T-helper 17 cell (primary cell): Measurements from ENCODE around the gene COL13A1. TPM values are rescaled to one million over a fixed set of nuclear protein-coding genes. Genes with fewer than 3 reads are reported as not detected.

Source experiments
- ATAC-seq: fragments of 150-1000 bp; cut with Tn5 transposase; 2 replicates; pipeline ENCODE4 v1.10.0; 2021; ENCODE audit warnings: mild to moderate bottlenecking, moderate library complexity
- DNase-seq, 3 donors: peaks; one replicate each; pipeline versions ENCODE4 v3.0.0 to v3.0.0-alpha.2; 2020 to 2021
- H3K9me3 ChIP-seq: one replicate; pipeline ENCODE4 v1.7.0; 2013; ENCODE audit warnings: low read length, mild to moderate bottlenecking; ENCODE audit not compliant: control insufficient read depth, poor library complexity, severe bottlenecking
- H3K27ac Mint-ChIP-seq: one replicate; pipeline ENCODE4 v1.8.0; 2022; ENCODE audit warnings: mild to moderate bottlenecking, moderate library complexity, mixed read lengths
- H3K27me3 Mint-ChIP-seq: one replicate; pipeline ENCODE4 v1.8.0; 2022; ENCODE audit warnings: mixed read lengths
- H3K36me3 Mint-ChIP-seq: one replicate; pipeline ENCODE4 v1.8.0; 2022; ENCODE audit warnings: low read depth, mixed read lengths
- H3K4me1 Mint-ChIP-seq: one replicate; pipeline ENCODE4 v1.8.0; 2022; ENCODE audit warnings: mild to moderate bottlenecking, mixed read lengths
- H3K4me3 Mint-ChIP-seq: one replicate; pipeline ENCODE4 v1.8.0; 2022; ENCODE audit warnings: mild to moderate bottlenecking, moderate library complexity, mixed read lengths
- total RNA-seq, 4 donors: library from RNA in 2 of 4; stranded (reverse) in 2 of 4; gene quantifications; one replicate each; pipeline ENCODE4 v1.2.3 and lab custom pipeline; 2022 to 2026

Gene COL13A1
- total RNA-seq, 2 donors from 2014 or later, result not detected

- DNase-seq (no peak), ATAC-seq (no peak)
- peak overlapping the region; percentile 46 for H3K4me3 Mint-ChIP-seq
- H3K36me3 Mint-ChIP-seq, result peaks cover 9% of the 10 kb centered on the region
- H3K4me1 Mint-ChIP-seq, result peaks cover 12% of the 10 kb centered on the region
- peaks cover 24% of the 10 kb centered on the region for H3K27me3 Mint-ChIP-seq
- H3K9me3 ChIP-seq, result no peaks in the 10 kb centered on the region
- no peak overlapping the region for H3K27ac Mint-ChIP-seq
Measured at GRCh38 chr10:69817078-69817581, 15.4 kb downstream of the COL13A1 start.

DNA sequence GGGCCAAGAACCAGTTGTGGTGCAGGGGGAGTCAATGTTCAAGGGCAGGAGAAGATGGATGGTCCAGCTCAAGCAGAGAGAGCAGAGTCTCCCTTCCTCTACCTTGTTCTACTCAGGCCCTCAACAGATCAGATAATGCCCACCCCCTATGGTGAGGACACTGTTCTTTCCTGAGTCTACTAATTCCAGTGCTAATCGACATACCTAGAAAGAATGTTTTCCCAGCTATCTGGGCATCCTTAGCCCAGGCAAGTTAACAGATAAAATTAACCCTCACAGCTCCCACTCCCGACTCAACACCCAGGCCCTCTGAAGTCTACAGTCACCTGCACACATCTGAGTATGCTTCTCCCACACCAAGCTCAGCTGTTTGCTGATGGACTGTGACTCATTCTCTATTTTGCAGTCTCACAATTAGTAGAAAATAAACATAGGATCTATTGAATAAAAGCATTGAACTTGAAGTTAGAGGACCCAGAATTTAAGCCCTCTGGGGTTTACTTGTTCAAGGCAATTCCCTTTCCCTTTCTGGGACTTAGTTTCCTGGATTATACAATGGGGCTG is 17.1 kb downstream of the COL13A1 start:
- peaks cover 20% of the 10 kb centered on the region for H3K27me3 Mint-ChIP-seq
- no peak for DNase-seq
- peaks cover 9% of the 10 kb centered on the region for H3K36me3 Mint-ChIP-seq
- peaks cover 12% of the 10 kb centered on the region for H3K4me1 Mint-ChIP-seq
- no peaks in the 10 kb centered on the region for H3K9me3 ChIP-seq
- no peak overlapping the region for H3K4me3 Mint-ChIP-seq
- no peak overlapping the region for H3K27ac Mint-ChIP-seq
- no peak for ATAC-seq

GRCh38 chr10:69819716-69820506 is 18.2 kb downstream of the COL13A1 start:
- Mint-ChIP-seq H3K27me3 (peaks cover 26% of the 10 kb centered on the region), H3K27ac (no peak overlapping the region), H3K4me1 (peaks cover 12% of the 10 kb centered on the region), H3K36me3 (peaks cover 9% of the 10 kb centered on the region), H3K4me3 (no peak overlapping the region)
- no peaks in the 10 kb centered on the region for H3K9me3 ChIP-seq
- ATAC-seq (no peak), DNase-seq (no peak)

DNA sequence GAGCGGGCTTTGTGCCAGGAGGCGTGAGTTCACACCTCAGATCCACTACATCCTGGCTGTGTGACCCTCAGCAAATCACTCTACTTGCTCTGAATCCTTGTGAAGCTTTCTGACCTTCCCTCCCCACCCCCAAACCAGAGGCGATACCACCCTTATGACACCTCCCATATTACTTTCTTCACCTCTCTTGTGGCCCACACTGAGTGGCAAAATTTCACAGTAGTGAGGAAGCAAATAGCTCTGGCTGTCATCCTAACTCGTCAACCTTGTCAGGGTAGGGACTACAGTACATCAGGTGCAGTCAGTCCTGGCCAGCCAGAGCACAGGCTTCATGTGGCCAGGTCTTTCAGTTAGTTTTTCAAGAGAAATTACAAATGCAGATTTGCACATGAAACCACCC is 19.1 kb downstream of the COL13A1 start:
- ATAC-seq, result no peak
- no peak overlapping the region for H3K4me3 Mint-ChIP-seq

GRCh38 chr10:69825604-69826003 is 23.9 kb downstream of the COL13A1 start:
- Mint-ChIP-seq H3K4me1 (peaks cover 4% of the 10 kb centered on the region), H3K4me3 (no peak overlapping the region), H3K27ac (no peak overlapping the region), H3K36me3 (peaks cover 3% of the 10 kb centered on the region), H3K27me3 (peaks cover 62% of the 10 kb centered on the region)
- H3K9me3 ChIP-seq, result no peaks in the 10 kb centered on the region
- no peak for DNase-seq
- ATAC-seq, result no peak

More for the DNA sequence above, 19.1 kb downstream of the COL13A1 start:
- no peaks in the 10 kb centered on the region for H3K9me3 ChIP-seq
- no peak for DNase-seq
- H3K27ac Mint-ChIP-seq, result no peak overlapping the region
- H3K36me3 Mint-ChIP-seq, result peaks cover 9% of the 10 kb centered on the region
- H3K27me3 Mint-ChIP-seq, result peaks cover 29% of the 10 kb centered on the region
- H3K4me1 Mint-ChIP-seq, result peaks cover 10% of the 10 kb centered on the region

GRCh38 chr10:69826094-69826493 is 24.4 kb downstream of the COL13A1 start:
- DNase-seq (no peak), ATAC-seq (no peak)
- peaks cover 67% of the 10 kb centered on the region for H3K27me3 Mint-ChIP-seq
- peaks cover 4% of the 10 kb centered on the region for H3K4me1 Mint-ChIP-seq
- no peaks in the 10 kb centered on the region for H3K9me3 ChIP-seq
- no peak overlapping the region for H3K4me3 Mint-ChIP-seq
- peaks cover 3% of the 10 kb centered on the region for H3K36me3 Mint-ChIP-seq
- no peak overlapping the region for H3K27ac Mint-ChIP-seq

DNA sequence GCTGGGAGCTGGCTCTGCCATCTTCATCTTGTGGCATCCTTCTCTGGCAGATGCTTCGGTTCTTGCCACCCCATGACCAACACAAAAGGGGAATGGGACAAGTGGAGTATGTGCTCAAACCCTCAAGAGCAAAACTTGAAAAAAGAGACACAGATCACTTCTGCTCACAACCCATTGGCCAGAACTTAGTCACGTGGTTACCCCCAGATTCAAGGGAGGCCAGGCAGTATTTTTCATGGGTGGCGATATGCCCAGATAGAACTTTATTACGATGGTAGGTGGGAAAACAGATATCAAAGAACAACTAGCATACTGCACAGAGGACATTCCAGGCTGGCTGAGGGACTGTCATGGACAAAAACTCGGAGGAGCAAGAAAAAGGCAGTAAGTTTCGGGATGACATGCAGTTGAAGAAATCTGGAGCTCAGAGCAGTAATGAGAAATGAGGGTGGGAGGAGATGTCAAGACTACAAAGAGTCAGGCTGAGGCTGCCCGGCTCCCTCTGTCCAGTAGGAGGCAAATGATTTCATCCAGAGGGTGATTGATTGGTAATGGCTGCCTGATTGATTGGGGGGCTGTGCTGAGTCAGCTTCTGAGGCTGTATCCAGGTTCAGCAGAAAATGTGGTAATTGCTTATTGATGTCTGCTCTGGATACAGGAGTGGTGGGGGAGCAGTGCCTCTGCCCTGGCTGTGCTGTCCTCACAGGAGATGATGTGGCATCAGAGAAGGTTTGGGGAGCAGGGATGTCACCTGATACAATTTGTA is 25.3 kb downstream of the COL13A1 start:
- peaks cover 3% of the 10 kb centered on the region for H3K36me3 Mint-ChIP-seq
- no peak overlapping the region for H3K4me3 Mint-ChIP-seq
- ATAC-seq (no peak), DNase-seq (no peak)
- peaks cover 4% of the 10 kb centered on the region for H3K4me1 Mint-ChIP-seq
- no peaks in the 10 kb centered on the region for H3K9me3 ChIP-seq
- no peak overlapping the region for H3K27ac Mint-ChIP-seq
- H3K27me3 Mint-ChIP-seq, result peaks cover 75% of the 10 kb centered on the region

DNA sequence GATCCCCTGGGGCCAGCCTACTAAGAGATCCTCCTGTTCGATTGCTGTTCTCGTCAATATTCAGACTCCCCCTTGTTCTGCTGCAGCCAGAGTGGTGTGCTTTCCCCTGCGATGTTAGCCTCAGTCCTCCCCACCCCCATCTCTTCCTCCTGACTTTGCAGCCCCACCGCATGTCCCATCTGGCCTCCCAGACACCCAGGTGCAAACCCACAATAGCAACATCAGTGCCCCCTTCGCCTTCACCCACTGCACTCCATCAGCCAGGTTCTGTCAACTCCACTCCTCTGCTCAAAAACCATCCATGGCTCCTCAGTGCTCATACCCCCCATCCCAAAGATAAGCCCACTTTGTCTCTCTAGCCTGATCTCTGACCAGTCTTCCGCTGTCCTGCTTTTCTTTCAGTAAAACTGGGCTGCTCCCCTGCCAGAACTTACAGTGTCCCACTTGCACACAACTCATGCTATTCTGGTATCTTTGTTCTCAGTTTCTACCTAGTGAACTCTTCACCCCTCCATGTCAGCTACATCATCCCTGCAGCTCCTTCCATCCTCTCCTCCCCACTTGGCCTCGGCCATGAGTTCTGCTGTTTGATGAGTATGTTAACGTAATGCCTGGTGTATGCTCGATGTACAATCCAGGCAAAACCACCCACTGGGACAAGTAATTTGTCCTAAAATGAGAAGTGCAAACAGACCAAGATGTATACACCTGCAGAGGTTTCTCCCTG is 26.6 kb downstream of the COL13A1 start:
- peaks cover 89% of the 10 kb centered on the region for H3K27me3 Mint-ChIP-seq
- H3K4me3 Mint-ChIP-seq, result no peak overlapping the region
- H3K27ac Mint-ChIP-seq, result no peak overlapping the region
- DNase-seq, result no peak
- peaks cover 3% of the 10 kb centered on the region for H3K36me3 Mint-ChIP-seq
- no peak for ATAC-seq
- H3K9me3 ChIP-seq, result no peaks in the 10 kb centered on the region
- peaks cover 4% of the 10 kb centered on the region for H3K4me1 Mint-ChIP-seq

- H3K27me3 Mint-ChIP-seq, result peaks cover 97% of the 10 kb centered on the region
Measured at GRCh38 chr10:69829775-69830174, 28.1 kb downstream of the COL13A1 start.

GRCh38 chr10:69831231-69831855 is 29.6 kb downstream of the COL13A1 start:
- H3K9me3 ChIP-seq, result no peaks in the 10 kb centered on the region
- peaks cover 3% of the 10 kb centered on the region for H3K36me3 Mint-ChIP-seq
- H3K4me3 Mint-ChIP-seq, result no peak overlapping the region
- ATAC-seq (no peak), DNase-seq (no peak)
- peaks cover 97% of the 10 kb centered on the region for H3K27me3 Mint-ChIP-seq
- no peak overlapping the region for H3K27ac Mint-ChIP-seq
- H3K4me1 Mint-ChIP-seq, result peaks cover 4% of the 10 kb centered on the region

More at GRCh38 chr10:69829775-69830174, 28.1 kb downstream of the COL13A1 start:
- DNase-seq (no peak), ATAC-seq (no peak)
- Mint-ChIP-seq H3K27ac (no peak overlapping the region), H3K4me1 (peaks cover 4% of the 10 kb centered on the region), H3K4me3 (no peak overlapping the region), H3K36me3 (peaks cover 3% of the 10 kb centered on the region)
- no peaks in the 10 kb centered on the region for H3K9me3 ChIP-seq

DNA sequence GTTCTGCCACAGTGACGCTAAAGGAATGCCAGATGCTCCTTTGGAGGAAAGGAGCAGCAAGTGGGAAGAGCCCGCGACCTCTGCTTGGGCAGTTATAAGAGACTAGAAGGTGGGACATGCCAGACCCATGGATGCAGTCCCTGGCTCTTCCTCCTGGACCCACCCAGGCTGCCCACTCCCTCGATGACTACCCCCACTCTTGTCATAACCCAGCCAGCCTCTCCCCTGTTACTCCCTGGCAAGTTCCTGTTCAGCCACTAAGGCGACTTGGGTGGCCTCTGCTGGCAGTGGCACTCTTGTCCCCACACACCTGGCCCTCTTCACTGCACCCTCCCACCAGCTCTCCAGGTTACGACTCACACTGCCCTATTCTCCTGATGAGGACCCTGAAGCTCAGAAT is 33.5 kb downstream of the COL13A1 start:
- H3K4me1 Mint-ChIP-seq, result no peaks in the 10 kb centered on the region
- no peak overlapping the region for H3K27ac Mint-ChIP-seq
- DNase-seq (no peak), ATAC-seq (no peak)
- H3K9me3 ChIP-seq, result no peaks in the 10 kb centered on the region
- no peak overlapping the region for H3K4me3 Mint-ChIP-seq
- peaks cover 87% of the 10 kb centered on the region for H3K27me3 Mint-ChIP-seq
- H3K36me3 Mint-ChIP-seq, result no peaks in the 10 kb centered on the region

- DNase-seq, result no peak
- H3K9me3 ChIP-seq, result no peaks in the 10 kb centered on the region
- Mint-ChIP-seq H3K4me3 (no peak overlapping the region), H3K27me3 (peaks cover 81% of the 10 kb centered on the region), H3K36me3 (no peaks in the 10 kb centered on the region), H3K4me1 (no peaks in the 10 kb centered on the region), H3K27ac (no peak overlapping the region)
- ATAC-seq, result no peak
Measured at GRCh38 chr10:69835875-69836730, 34.4 kb downstream of the COL13A1 start.
